Smooth muscle cell (in vitro differentiated cells): ENCODE data around the gene SREBF1. TPM values are rescaled to one million over a fixed set of nuclear protein-coding genes. Genes with fewer than 3 reads are reported as not detected.

Source experiments
- DNase-seq: peaks from one replicate; lab custom pipeline; 2025; ENCODE audit not compliant: unreplicated experiment; lab: John Stamatoyannopoulos, UW
- H2AFZ ChIP-seq: fragments of 200-600 bp; sonication (generic); 2 replicates; pipeline ENCODE4 v1.6.0; 2016; ENCODE audit warnings: antibody characterized with exemption, low read depth, mild to moderate bottlenecking
- H3F3A ChIP-seq: fragments of 200-600 bp; sonication (generic); 2 replicates; pipeline ENCODE4 v1.6.0; 2017; ENCODE audit warnings: antibody characterized with exemption, low read depth
- H3K27ac ChIP-seq: fragments of 200-600 bp; sonication (generic); 2 replicates; pipeline ENCODE4 v1.5.1; 2016; ENCODE audit warnings: low read depth, mild to moderate bottlenecking
- H3K27me3 ChIP-seq: fragments of 200-600 bp; sonication (generic); 2 replicates; pipeline ENCODE4 v1.6.1; 2016; ENCODE audit warnings: low read depth, mild to moderate bottlenecking
- H3K36me3 ChIP-seq: fragments of 200-600 bp; sonication (generic); 2 replicates; pipeline ENCODE4 v1.5.1; 2016; ENCODE audit warnings: low read depth
- H3K4me1 ChIP-seq: fragments of 200-600 bp; sonication (generic); 2 replicates; pipeline ENCODE4 v1.5.1; 2016; ENCODE audit warnings: low read depth
- H3K4me2 ChIP-seq: fragments of 200-600 bp; sonication (generic); 2 replicates; pipeline ENCODE4 v1.6.0; 2016; ENCODE audit warnings: mild to moderate bottlenecking
- H3K4me3 ChIP-seq: fragments of 200-600 bp; sonication (generic); 2 replicates; pipeline ENCODE4 v1.5.1; 2016; ENCODE audit warnings: mild to moderate bottlenecking
- H3K79me2 ChIP-seq: fragments of 200-600 bp; sonication (generic); 2 replicates; pipeline ENCODE4 v1.6.0; 2016; ENCODE audit warnings: low read depth, mild to moderate bottlenecking
- H3K9ac ChIP-seq: fragments of 200-600 bp; sonication (generic); 2 replicates; pipeline ENCODE4 v1.6.0; 2016; ENCODE audit warnings: low read depth
- H3K9me3 ChIP-seq: fragments of 200-600 bp; sonication (generic); replicated peaks from 2 replicates; pipeline ENCODE4 v1.5.1; 2016; ENCODE audit warnings: low read depth
- H4K20me1 ChIP-seq: fragments of 200-600 bp; sonication (generic); 2 replicates; pipeline ENCODE4 v1.6.0; 2016; ENCODE audit warnings: low read depth
- WGBS: methylation state at CpG from one replicate; pipeline ENCODE4 v1.1.7; 2016; ENCODE audit warnings: low lambda C conversion rate; 5-methylcytosine and 5-hydroxymethylcytosine counted together
- polyA plus RNA-seq: library from polyadenylated mRNA; unstranded; fragments of >200 nt; fragmentation: Nextera tagmentation; extraction: Ambion mirVana; gene quantifications from 2 replicates; pipeline ENCODE4 v1.2.1, GENCODE V29; 2016
- total RNA-seq: library from RNA; depleted of rRNA; stranded (reverse); fragments of >200 nt; gene quantifications from 2 replicates; pipeline ENCODE4 v1.2.3, GENCODE V29; 2014
- TF ChIP-seq, protein P1 (sequence below): fragments of 200-600 bp; sonication (generic); IDR thresholded peaks from 2 replicates; pipeline ENCODE4 v1.5.1; 2017; ENCODE audit warnings: borderline replicate concordance, mild to moderate bottlenecking, antibody characterized with exemption; ENCODE audit not compliant: insufficient read depth, poor library complexity, severe bottlenecking

The SREBF1 gene
- total and polyA plus RNA-seq, 2 experiments from 2014 or later: 23.5 to 45.4 TPM

DNA sequence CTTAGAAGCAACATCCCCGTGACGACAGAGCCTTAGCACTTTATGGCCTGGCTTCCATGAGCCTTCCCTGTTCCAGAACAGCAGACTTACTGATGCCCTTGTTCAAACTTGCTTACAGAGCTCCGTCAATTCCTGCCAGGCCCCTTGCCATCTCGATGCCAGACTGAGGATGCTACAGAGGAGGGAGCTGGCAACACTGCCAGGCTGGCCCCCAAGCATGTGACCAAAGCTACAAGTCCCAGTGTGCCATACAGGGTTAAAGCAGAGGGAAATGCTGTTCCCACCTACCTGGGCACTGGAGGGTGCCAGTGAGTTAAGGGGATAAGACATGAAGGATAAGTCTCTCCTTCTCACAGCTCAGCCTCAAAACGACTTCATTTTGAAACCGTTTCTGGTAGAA lies 33.5 kb upstream of the SREBF1 start:
- TF ChIP-seq, protein P1, sequence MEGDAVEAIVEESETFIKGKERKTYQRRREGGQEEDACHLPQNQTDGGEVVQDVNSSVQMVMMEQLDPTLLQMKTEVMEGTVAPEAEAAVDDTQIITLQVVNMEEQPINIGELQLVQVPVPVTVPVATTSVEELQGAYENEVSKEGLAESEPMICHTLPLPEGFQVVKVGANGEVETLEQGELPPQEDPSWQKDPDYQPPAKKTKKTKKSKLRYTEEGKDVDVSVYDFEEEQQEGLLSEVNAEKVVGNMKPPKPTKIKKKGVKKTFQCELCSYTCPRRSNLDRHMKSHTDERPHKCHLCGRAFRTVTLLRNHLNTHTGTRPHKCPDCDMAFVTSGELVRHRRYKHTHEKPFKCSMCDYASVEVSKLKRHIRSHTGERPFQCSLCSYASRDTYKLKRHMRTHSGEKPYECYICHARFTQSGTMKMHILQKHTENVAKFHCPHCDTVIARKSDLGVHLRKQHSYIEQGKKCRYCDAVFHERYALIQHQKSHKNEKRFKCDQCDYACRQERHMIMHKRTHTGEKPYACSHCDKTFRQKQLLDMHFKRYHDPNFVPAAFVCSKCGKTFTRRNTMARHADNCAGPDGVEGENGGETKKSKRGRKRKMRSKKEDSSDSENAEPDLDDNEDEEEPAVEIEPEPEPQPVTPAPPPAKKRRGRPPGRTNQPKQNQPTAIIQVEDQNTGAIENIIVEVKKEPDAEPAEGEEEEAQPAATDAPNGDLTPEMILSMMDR: no peak
- 86% methylated on average over 6 of the region's 6 CpGs for WGBS
- Histone ChIP-seq H3K27ac (no peak overlapping the region), H3K36me3 (no peaks in the 10 kb centered on the region), H3K4me2 (no peak overlapping the region), H4K20me1 (peaks cover 13% of the 10 kb centered on the region), H3K4me1 (peaks cover 7% of the 10 kb centered on the region), H2AFZ (no peak overlapping the region), H3K9ac (no peak overlapping the region), H3K79me2 (no peaks in the 10 kb centered on the region), H3K27me3 (no peaks in the 10 kb centered on the region), H3K9me3 (no peaks in the 10 kb centered on the region), H3K4me3 (no peak overlapping the region), H3F3A (no peaks in the 10 kb centered on the region)
- DNase-seq: no peak

DNA sequence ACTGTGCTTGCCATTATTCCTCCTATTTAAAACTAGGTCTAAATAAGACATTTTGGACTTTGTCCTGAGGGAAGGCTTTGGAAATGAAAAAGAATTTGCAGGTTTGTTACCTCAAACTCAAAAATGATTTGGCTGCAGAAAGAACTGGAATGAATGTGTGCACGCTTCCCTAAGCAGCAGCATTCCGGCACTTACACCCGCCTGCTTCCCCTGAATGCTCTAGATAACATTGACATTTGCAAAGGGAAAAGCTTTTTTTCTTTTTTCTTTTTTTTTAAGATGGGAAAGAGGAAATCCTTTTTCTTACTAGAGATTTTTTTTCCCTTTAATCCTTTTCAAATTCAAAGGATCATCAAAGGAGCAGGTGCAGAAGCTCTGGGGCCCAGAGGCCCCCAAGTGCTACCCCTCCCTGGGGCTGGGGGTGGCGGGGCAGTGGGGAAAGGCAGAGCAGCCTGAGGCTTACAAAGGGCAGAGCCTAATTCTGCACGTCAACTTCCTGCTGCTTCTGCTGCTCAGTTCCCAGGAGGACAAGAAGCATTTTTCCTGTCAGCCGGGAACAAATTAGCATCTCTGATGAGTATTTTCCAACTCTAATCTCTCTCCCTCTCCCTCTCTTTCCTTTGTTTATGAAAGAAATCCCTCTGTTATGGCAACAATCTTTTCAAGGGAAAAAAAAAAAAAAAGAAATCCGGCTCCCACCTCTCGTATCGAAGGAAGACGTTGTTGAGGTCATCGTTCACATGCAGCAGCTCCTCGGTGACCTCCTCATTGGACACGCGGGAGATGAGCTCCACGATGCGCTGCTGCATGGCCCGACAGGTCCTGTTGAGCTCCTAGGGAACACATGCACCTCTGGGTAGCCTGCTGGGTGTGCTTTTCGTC lies 32.1 kb upstream of the SREBF1 start:
- Histone ChIP-seq H3F3A (no peaks in the 10 kb centered on the region), H3K27ac (peak overlapping the region; percentile 55), H3K4me1 (peaks cover 7% of the 10 kb centered on the region), H3K4me2 (peak overlapping the region; percentile 29), H3K9ac (no peak overlapping the region), H3K4me3 (no peak overlapping the region), H3K36me3 (no peaks in the 10 kb centered on the region), H3K79me2 (no peaks in the 10 kb centered on the region), H4K20me1 (peaks cover 13% of the 10 kb centered on the region), H3K9me3 (no peaks in the 10 kb centered on the region), H2AFZ (no peak overlapping the region), H3K27me3 (no peaks in the 10 kb centered on the region)
- TF ChIP-seq, protein P1: no peak
- WGBS: 34% methylated on average over 18 of the region's 18 CpGs
- no peak for DNase-seq

DNA sequence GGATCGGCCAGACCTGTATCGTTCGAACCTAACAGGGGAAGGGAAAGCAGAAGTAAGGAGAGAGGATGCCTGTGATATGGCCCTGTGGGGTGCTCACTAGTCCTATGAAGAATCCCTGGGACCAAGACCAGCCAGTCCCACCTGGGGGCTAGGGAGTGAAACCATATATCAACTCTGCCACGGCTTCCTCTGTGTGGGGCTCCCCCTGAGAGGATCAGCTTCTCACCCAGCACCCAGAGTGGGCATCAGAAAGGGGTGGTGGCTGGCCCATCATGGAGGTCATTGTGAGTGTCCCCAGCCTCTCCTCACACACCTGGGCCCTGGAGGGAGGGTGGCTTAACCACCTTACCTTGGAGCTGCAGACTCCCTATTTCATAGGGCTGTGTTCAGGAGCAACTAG lies 30.1 kb upstream of the SREBF1 start:
- H3K4me2 ChIP-seq: no peak overlapping the region
- 99% methylated on average over 4 of the region's 4 CpGs for WGBS
- H4K20me1 ChIP-seq: peaks cover 4% of the 10 kb centered on the region
- no peak overlapping the region for H3K27ac ChIP-seq
- no peaks in the 10 kb centered on the region for H3K27me3 ChIP-seq
- no peak for DNase-seq
- H3K36me3 ChIP-seq: no peaks in the 10 kb centered on the region
- H2AFZ ChIP-seq: no peak overlapping the region
- no peaks in the 10 kb centered on the region for H3F3A ChIP-seq
- H3K9me3 ChIP-seq: no peaks in the 10 kb centered on the region
- H3K9ac ChIP-seq: no peak overlapping the region
- no peaks in the 10 kb centered on the region for H3K79me2 ChIP-seq
- H3K4me1 ChIP-seq: peaks cover 7% of the 10 kb centered on the region
- no peak overlapping the region for H3K4me3 ChIP-seq
- TF ChIP-seq, protein P1: no peak
